Colonic mucosa (tissue), 4 donors: ENCODE measurements around the gene RNF41. TPM values are rescaled to one million over a fixed set of nuclear protein-coding genes. Genes with fewer than 3 reads are reported as not detected.

Source experiments
- DNase-seq: peaks from one replicate; pipeline ENCODE4 v3.0.0-alpha.2; 2020
- H3K27ac ChIP-seq: fragments of 200-600 bp; one replicate; pipeline ENCODE4 v1.8.0; 2021
- H3K27me3 ChIP-seq: fragments of 200-600 bp; one replicate; pipeline ENCODE4 v1.8.0; 2021
- H3K36me3 ChIP-seq: fragments of 200-600 bp; one replicate; pipeline ENCODE4 v1.8.0; 2021
- H3K4me1 ChIP-seq: fragments of 200-600 bp; one replicate; pipeline ENCODE4 v1.8.0; 2021; ENCODE audit warnings: mild to moderate bottlenecking
- H3K4me3 ChIP-seq: fragments of 200-600 bp; one replicate; pipeline ENCODE4 v1.8.0; 2021
- H3K9ac ChIP-seq, 2 donors: one replicate each; pipeline ENCODE4 v1.7.0; 2013; ENCODE audit warnings: control low read depth in 2 of 2, low read depth in 2 of 2, low read length in 2 of 2
- H3K9me3 ChIP-seq: fragments of 200-600 bp; one replicate; pipeline ENCODE4 v1.8.0; 2021
- CTCF ChIP-seq: fragments of 200-600 bp; IDR thresholded peaks from one replicate; pipeline ENCODE4 v1.8.0; 2022; ENCODE audit warnings: antibody characterized with exemption, mild to moderate bottlenecking
- intact Hi-C: fragments of 100-400 bp; cut with DNase I; formaldehyde crosslinking; loops from one replicate; pipeline ENCODE4 v1.14.1; 2022
- total RNA-seq, 2 donors: library from RNA; stranded (reverse); fragmentation: NEBNext Ultra II Directional in 1 of 2; extraction: Animal tissue kit (Norgen Biotek cat#: 25700) in 1 of 2; gene quantifications; one replicate each; pipeline ENCODE4 v1.2.1, GENCODE V29; 2021
- donor health status: healthy.
- donor health status: DM: no; HTN: no; CAD: no.
- donor health status: DM: no; HTN: no; CAD: no.

The RNF41 gene
- total RNA-seq, 2 donors from 2014 or later, result 29.0 to 36.0 TPM

GRCh38 chr12:56160894-56161689 is 60.6 kb downstream of the RNF41 start:
- H3K27ac ChIP-seq, result peak overlapping the region; percentile 96
- no peaks in the 10 kb centered on the region for H3K9me3 ChIP-seq
- H3K27me3 ChIP-seq, result no peaks in the 10 kb centered on the region
- H3K4me1 ChIP-seq, result peaks cover 8% of the 10 kb centered on the region
- TF ChIP-seq CTCF, result no peak
- intact Hi-C loops, result loop anchor here (5.0 kb wide), 1 partner anchor 34 kb away; the partner anchor contains the start of gene ESYT1
- no peak for DNase-seq
- H3K36me3 ChIP-seq, result peaks cover 17% of the 10 kb centered on the region
- peak overlapping the region; percentile 76 for H3K4me3 ChIP-seq
- H3K9ac ChIP-seq, result peak overlapping the region; percentile 93 to 100

GRCh38 chr12:56160193-56160763 is 61.4 kb downstream of the RNF41 start:
- Histone ChIP-seq H3K9me3 (no peaks in the 10 kb centered on the region), H3K36me3 (peaks cover 16% of the 10 kb centered on the region), H3K9ac (peak overlapping the region; percentile 93 to 100), H3K4me1 (peaks cover 8% of the 10 kb centered on the region), H3K27ac (peak overlapping the region; percentile 96), H3K4me3 (peak overlapping the region; percentile 76), H3K27me3 (no peaks in the 10 kb centered on the region)
- TF ChIP-seq CTCF, result no peak
- intact Hi-C loops, result loop anchor here (5.0 kb wide), 1 partner anchor 33 kb away; the partner anchor contains the start of gene ESYT1
- no peak for DNase-seq

- Histone ChIP-seq H3K36me3 (peaks cover 13% of the 10 kb centered on the region), H3K4me3 (peak overlapping the region; percentile 76), H3K9me3 (no peaks in the 10 kb centered on the region), H3K9ac (peak overlapping the region; percentile 93 to 100), H3K4me1 (peaks cover 8% of the 10 kb centered on the region), H3K27me3 (no peaks in the 10 kb centered on the region), H3K27ac (peak overlapping the region; percentile 96)
- no peak for DNase-seq
- TF ChIP-seq CTCF, result no peak
- intact Hi-C loops, result loop anchor here (5.0 kb wide), 1 partner anchor 32 kb away; the partner anchor contains the start of gene ESYT1
Observed at GRCh38 chr12:56159482-56160192, 62.1 kb downstream of the RNF41 start.

- Histone ChIP-seq H3K4me3 (peak overlapping the region; percentile 76), H3K9me3 (no peaks in the 10 kb centered on the region), H3K36me3 (peaks cover 13% of the 10 kb centered on the region), H3K9ac (peak overlapping the region; percentile 93 to 100), H3K27ac (peak overlapping the region; percentile 96), H3K4me1 (peaks cover 8% of the 10 kb centered on the region), H3K27me3 (no peaks in the 10 kb centered on the region)
- intact Hi-C loops, result no loop called here
- DNase-seq, result peak; percentile 92
- no peak for TF ChIP-seq CTCF
Observed at GRCh38 chr12:56158926-56159461, 62.7 kb downstream of the RNF41 start.
